HL-60/S4 (cell line): Measurements from ENCODE around the gene FUBP3.

Experiments used
- in situ Hi-C: fragments of 300-500 bp; cut with MboI; formaldehyde crosslinking; loops from 2 replicates; pipeline ENCODE4 v1.14.3; 2022; ENCODE audit warnings: low sequenced_read_pairs

Gene FUBP3

GRCh38 chr9:130578865-130579737 is at the start of gene FUBP3:
Gene FUBP3 (plus strand): TSS chr9:130579577. CDS start chr9:130579681, 104 bp downstream.
- in situ Hi-C loops = no loop called here

GRCh38 chr9:130530938-130531337 is 48.4 kb upstream of the FUBP3 start:
- in situ Hi-C loops = no loop called here

- in situ Hi-C loops = no loop called here
These were observed 47.7 kb upstream of the FUBP3 start for GRCh38 chr9:130531670-130532069.

- in situ Hi-C loops = no loop called here
These were observed 46.8 kb upstream of the FUBP3 start for GRCh38 chr9:130532426-130533080.

- in situ Hi-C loops = no loop called here
These were observed 43.4 kb upstream of the FUBP3 start for GRCh38 chr9:130535818-130536521.

- in situ Hi-C loops = no loop called here
These were observed 42.7 kb upstream of the FUBP3 start for GRCh38 chr9:130536701-130537107.

GRCh38 chr9:130537346-130538050 is 41.9 kb upstream of the FUBP3 start:
- in situ Hi-C loops = no loop called here

- in situ Hi-C loops = no loop called here
These were observed 39.8 kb upstream of the FUBP3 start for GRCh38 chr9:130539420-130540223.

GRCh38 chr9:130541533-130541932 is 37.8 kb upstream of the FUBP3 start:
- in situ Hi-C loops = no loop called here

- in situ Hi-C loops = no loop called here
These were observed 37.3 kb upstream of the FUBP3 start for GRCh38 chr9:130542038-130542437.

- in situ Hi-C loops = no loop called here
These were observed 36.7 kb upstream of the FUBP3 start for GRCh38 chr9:130542457-130543228.

GRCh38 chr9:130543368-130543767 is 36.0 kb upstream of the FUBP3 start:
- in situ Hi-C loops = no loop called here

- in situ Hi-C loops = no loop called here
These were observed 35.5 kb upstream of the FUBP3 start for GRCh38 chr9:130543859-130544258.

- in situ Hi-C loops = no loop called here
These were observed 35.0 kb upstream of the FUBP3 start for GRCh38 chr9:130544364-130544763.

GRCh38 chr9:130548103-130548502 is 31.3 kb upstream of the FUBP3 start:
- in situ Hi-C loops = no loop called here

- in situ Hi-C loops = no loop called here
These were observed 30.2 kb upstream of the FUBP3 start for GRCh38 chr9:130549093-130549735.

- in situ Hi-C loops = no loop called here
These were observed 24.8 kb upstream of the FUBP3 start for GRCh38 chr9:130554606-130555005.

GRCh38 chr9:130555061-130555460 is 24.3 kb upstream of the FUBP3 start:
- in situ Hi-C loops = no loop called here

GRCh38 chr9:130555968-130556367 is 23.4 kb upstream of the FUBP3 start:
- in situ Hi-C loops = no loop called here
